Measurements from ENCODE around the gene DRG1. TPM values are rescaled to one million over a fixed set of nuclear protein-coding genes. Genes with fewer than 3 reads are reported as not detected.

Gene DRG1
- total and polyA plus RNA-seq, 10 of the 15 experiments (the other 5 are each of a cell fraction or from before 2014, with no cell fraction given) = 59.7 to 147 (median 85.8) TPM

DNA sequence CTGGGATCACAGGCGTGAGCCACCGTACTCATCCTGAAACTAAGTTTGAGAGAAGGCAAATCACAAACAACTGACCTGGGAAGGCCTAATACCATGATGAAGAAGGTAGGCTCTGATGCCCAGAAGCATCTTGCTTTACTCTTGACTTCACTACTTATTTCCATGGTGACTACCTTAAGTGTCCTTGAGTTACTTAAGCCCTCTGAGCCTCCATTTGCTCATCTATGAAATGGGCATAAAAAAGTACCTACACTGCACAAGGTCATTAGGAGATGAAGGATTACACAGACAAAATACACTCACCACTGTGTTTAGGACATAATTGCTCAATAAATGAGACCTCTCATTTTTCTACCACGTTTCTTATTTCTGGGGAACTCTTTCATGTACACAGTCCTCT, 62.3 kb downstream of the DRG1 start (continued):
- TF ChIP-seq, protein P1, sequence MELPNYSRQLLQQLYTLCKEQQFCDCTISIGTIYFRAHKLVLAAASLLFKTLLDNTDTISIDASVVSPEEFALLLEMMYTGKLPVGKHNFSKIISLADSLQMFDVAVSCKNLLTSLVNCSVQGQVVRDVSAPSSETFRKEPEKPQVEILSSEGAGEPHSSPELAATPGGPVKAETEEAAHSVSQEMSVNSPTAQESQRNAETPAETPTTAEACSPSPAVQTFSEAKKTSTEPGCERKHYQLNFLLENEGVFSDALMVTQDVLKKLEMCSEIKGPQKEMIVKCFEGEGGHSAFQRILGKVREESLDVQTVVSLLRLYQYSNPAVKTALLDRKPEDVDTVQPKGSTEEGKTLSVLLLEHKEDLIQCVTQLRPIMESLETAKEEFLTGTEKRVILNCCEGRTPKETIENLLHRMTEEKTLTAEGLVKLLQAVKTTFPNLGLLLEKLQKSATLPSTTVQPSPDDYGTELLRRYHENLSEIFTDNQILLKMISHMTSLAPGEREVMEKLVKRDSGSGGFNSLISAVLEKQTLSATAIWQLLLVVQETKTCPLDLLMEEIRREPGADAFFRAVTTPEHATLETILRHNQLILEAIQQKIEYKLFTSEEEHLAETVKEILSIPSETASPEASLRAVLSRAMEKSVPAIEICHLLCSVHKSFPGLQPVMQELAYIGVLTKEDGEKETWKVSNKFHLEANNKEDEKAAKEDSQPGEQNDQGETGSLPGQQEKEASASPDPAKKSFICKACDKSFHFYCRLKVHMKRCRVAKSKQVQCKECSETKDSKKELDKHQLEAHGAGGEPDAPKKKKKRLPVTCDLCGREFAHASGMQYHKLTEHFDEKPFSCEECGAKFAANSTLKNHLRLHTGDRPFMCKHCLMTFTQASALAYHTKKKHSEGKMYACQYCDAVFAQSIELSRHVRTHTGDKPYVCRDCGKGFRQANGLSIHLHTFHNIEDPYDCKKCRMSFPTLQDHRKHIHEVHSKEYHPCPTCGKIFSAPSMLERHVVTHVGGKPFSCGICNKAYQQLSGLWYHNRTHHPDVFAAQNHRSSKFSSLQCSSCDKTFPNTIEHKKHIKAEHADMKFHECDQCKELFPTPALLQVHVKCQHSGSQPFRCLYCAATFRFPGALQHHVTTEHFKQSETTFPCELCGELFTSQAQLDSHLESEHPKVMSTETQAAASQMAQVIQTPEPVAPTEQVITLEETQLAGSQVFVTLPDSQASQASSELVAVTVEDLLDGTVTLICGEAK (IDR thresholded peaks at IDR 0.05; ENCODE audit: borderline replicate concordance) = no peak
- TF ChIP-seq CREB1 (IDR thresholded peaks at IDR 0.05; ENCODE audit: low read depth) = no peak
- TF ChIP-seq, protein P2, sequence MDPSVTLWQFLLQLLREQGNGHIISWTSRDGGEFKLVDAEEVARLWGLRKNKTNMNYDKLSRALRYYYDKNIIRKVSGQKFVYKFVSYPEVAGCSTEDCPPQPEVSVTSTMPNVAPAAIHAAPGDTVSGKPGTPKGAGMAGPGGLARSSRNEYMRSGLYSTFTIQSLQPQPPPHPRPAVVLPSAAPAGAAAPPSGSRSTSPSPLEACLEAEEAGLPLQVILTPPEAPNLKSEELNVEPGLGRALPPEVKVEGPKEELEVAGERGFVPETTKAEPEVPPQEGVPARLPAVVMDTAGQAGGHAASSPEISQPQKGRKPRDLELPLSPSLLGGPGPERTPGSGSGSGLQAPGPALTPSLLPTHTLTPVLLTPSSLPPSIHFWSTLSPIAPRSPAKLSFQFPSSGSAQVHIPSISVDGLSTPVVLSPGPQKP (IDR thresholded peaks at IDR 0.05; ENCODE audit: low read depth, low read length) = no peak
- TF ChIP-seq, protein P3, sequence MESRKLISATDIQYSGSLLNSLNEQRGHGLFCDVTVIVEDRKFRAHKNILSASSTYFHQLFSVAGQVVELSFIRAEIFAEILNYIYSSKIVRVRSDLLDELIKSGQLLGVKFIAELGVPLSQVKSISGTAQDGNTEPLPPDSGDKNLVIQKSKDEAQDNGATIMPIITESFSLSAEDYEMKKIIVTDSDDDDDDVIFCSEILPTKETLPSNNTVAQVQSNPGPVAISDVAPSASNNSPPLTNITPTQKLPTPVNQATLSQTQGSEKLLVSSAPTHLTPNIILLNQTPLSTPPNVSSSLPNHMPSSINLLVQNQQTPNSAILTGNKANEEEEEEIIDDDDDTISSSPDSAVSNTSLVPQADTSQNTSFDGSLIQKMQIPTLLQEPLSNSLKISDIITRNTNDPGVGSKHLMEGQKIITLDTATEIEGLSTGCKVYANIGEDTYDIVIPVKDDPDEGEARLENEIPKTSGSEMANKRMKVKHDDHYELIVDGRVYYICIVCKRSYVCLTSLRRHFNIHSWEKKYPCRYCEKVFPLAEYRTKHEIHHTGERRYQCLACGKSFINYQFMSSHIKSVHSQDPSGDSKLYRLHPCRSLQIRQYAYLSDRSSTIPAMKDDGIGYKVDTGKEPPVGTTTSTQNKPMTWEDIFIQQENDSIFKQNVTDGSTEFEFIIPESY (IDR thresholded peaks at IDR 0.05) = no peak
- TF ChIP-seq, protein P4, sequence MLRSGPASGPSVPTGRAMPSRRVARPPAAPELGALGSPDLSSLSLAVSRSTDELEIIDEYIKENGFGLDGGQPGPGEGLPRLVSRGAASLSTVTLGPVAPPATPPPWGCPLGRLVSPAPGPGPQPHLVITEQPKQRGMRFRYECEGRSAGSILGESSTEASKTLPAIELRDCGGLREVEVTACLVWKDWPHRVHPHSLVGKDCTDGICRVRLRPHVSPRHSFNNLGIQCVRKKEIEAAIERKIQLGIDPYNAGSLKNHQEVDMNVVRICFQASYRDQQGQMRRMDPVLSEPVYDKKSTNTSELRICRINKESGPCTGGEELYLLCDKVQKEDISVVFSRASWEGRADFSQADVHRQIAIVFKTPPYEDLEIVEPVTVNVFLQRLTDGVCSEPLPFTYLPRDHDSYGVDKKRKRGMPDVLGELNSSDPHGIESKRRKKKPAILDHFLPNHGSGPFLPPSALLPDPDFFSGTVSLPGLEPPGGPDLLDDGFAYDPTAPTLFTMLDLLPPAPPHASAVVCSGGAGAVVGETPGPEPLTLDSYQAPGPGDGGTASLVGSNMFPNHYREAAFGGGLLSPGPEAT (IDR thresholded peaks at IDR 0.05; ENCODE audit: low read depth) = no peak
- no peak for TF ChIP-seq SMARCA5 (IDR thresholded peaks at IDR 0.05)
- TF ChIP-seq HDAC2 (IDR thresholded peaks at IDR 0.05) = no peak
- TF ChIP-seq RBBP5 (conservative IDR thresholded peaks at IDR 0.05) = no peak
- TF ChIP-seq NR2C2 (IDR thresholded peaks at IDR 0.05; ENCODE audit: borderline replicate concordance, control insufficient read depth, insufficient read length, low read depth) = no peak
- TF ChIP-seq NFXL1 (IDR thresholded peaks at IDR 0.05; ENCODE audit: borderline replicate concordance) = no peak
- TF ChIP-seq IKZF1 (conservative IDR thresholded peaks at IDR 0.05) = no peak
- TF ChIP-seq ZNF622 (IDR thresholded peaks at IDR 0.05) = no peak
